K562 (cell line): Measurements from ENCODE around the gene LYPLA2. TPM values are rescaled to one million over a fixed set of nuclear protein-coding genes. Genes with fewer than 3 reads are reported as not detected.

Experiments used
- DIDO1 ChIP-seq: fragments of 450-650 bp; IDR thresholded peaks from 2 replicates; pipeline ENCODE4 v1.6.1; 2016; ENCODE audit warnings: low read depth, missing biosample characterization, missing genetic modification characterization
- GATAD2B ChIP-seq: fragments of 450-650 bp; IDR thresholded peaks from 2 replicates; pipeline ENCODE4 v1.6.1; 2017; ENCODE audit warnings: mild to moderate bottlenecking, borderline replicate concordance
- HMG20A ChIP-seq: fragments of 450-650 bp; formaldehyde crosslinking; conservative IDR thresholded peaks from 2 replicates; pipeline ENCODE4 v1.4.0; 2020; ENCODE audit warnings: mild to moderate bottlenecking, mixed read lengths
- HMGXB4 ChIP-seq: sonication (generic); formaldehyde crosslinking; IDR thresholded peaks from 2 replicates; pipeline ENCODE4 v1.8.1; 2023; ENCODE audit warnings: mild to moderate bottlenecking, missing genetic modification reagents
- KLF6 ChIP-seq: fragments of 250-450 bp; sonication (Bioruptor Pico); IDR thresholded peaks from 2 replicates; pipeline ENCODE4 v1.4.0; 2020; ENCODE audit warnings: mild to moderate bottlenecking, moderate library complexity, borderline replicate concordance
- NCOR1 ChIP-seq: fragments of 450-650 bp; IDR thresholded peaks from 2 replicates; pipeline ENCODE4 v1.6.1; 2016; ENCODE audit warnings: mild to moderate bottlenecking, moderate library complexity
- RBBP5 ChIP-seq: fragments of 200-600 bp; sonication (generic); IDR thresholded peaks from 2 replicates; pipeline ENCODE4 v1.6.1; 2012; ENCODE audit warnings: borderline replicate concordance, mild to moderate bottlenecking, low read length, control low read depth, inconsistent platforms; ENCODE audit not compliant: insufficient read depth, poor library complexity, severe bottlenecking
- RBM17 ChIP-seq: fragments of 200-400 bp; formaldehyde crosslinking; IDR thresholded peaks from 2 replicates; pipeline ENCODE4 v1.6.1; 2017; ENCODE audit warnings: low read depth, mild to moderate bottlenecking, low read length, borderline replicate concordance
- SAP30 ChIP-seq: fragments of 200-600 bp; sonication (generic); IDR thresholded peaks from 2 replicates; pipeline ENCODE4 v1.6.1; 2012; ENCODE audit warnings: borderline replicate concordance, low read depth, mild to moderate bottlenecking, moderate library complexity, low read length, control low read depth, inconsistent platforms; ENCODE audit not compliant: insufficient read depth, poor library complexity, severe bottlenecking
- SNIP1 ChIP-seq: fragments of 450-650 bp; IDR thresholded peaks from 2 replicates; pipeline ENCODE4 v1.7.1; 2017; ENCODE audit warnings: low read depth, mild to moderate bottlenecking
- SP2 ChIP-seq: IDR thresholded peaks from 2 replicates; pipeline ENCODE4 v1.6.1; 2011; ENCODE audit warnings: mild to moderate bottlenecking, low read depth, low read length, moderate library complexity; ENCODE audit not compliant: poor library complexity, severe bottlenecking; ENCODE audit errors: extremely low read depth
- TAF9B ChIP-seq: fragments of 450-650 bp; IDR thresholded peaks from 2 replicates; pipeline ENCODE4 v1.6.1; 2018; ENCODE audit warnings: mild to moderate bottlenecking; ENCODE audit not compliant: partially characterized antibody
- WHSC1 ChIP-seq: IDR thresholded peaks from one replicate; pipeline ENCODE4 v1.6.1; 2012; ENCODE audit warnings: low read length, control low read depth, inconsistent platforms
- XRCC4 ChIP-seq: IDR thresholded peaks from one replicate; pipeline ENCODE4 v1.6.1; 2011; ENCODE audit not compliant: insufficient read depth, insufficient read length; ENCODE audit errors: extremely low read depth
- ZBTB26 ChIP-seq: fragments of 450-650 bp; formaldehyde crosslinking; IDR thresholded peaks from 2 replicates; pipeline ENCODE4 v1.4.0; 2022; ENCODE audit warnings: missing genetic modification characterization
- ZNF143 ChIP-seq: sonication (generic); formaldehyde crosslinking; IDR thresholded peaks from 2 replicates; pipeline ENCODE4 v1.9.0; 2022; ENCODE audit warnings: mild to moderate bottlenecking, missing genetic modification reagents
- ZNF224 ChIP-seq: sonication (generic); formaldehyde crosslinking; IDR thresholded peaks from 2 replicates; pipeline ENCODE4 v1.8.0; 2022; ENCODE audit warnings: mild to moderate bottlenecking, missing genetic modification reagents
- ZNF507 ChIP-seq: conservative IDR thresholded peaks from 2 replicates; pipeline ENCODE4 v1.6.1; 2017; ENCODE audit warnings: missing genetic modification characterization, missing compliant biosample characterization
- ZNF561 ChIP-seq: fragments of 450-650 bp; formaldehyde crosslinking; conservative IDR thresholded peaks from 2 replicates; pipeline ENCODE4 v1.4.0; 2020; ENCODE audit warnings: mild to moderate bottlenecking, moderate library complexity
- ZNF589 ChIP-seq: fragments of 200-800 bp; sonication (Bioruptor generic); IDR thresholded peaks from 2 replicates; pipeline ENCODE4 v1.6.1; 2016; ENCODE audit warnings: low read depth, missing genetic modification characterization, missing compliant biosample characterization
- polyA plus RNA-seq, 8 experiments: library from polyadenylated mRNA; depleted of rRNA in 4 of 8; stranded (reverse) in 5 of 8; unstranded in 3 of 8; fragments of >200 nt; fragmentation: Nextera tagmentation in 2 of 8; fragmentation: Illumina TruSeq in 1 of 8; extraction: Ambion mirVana in 2 of 8; extraction: Trizol in 1 of 8; gene quantifications; 2 replicates each; pipeline versions ENCODE4 v1.2.1 to v1.2.3, GENCODE V29; 2011 to 2014; ENCODE audit warnings: inconsistent platforms in 1 of 8, missing spikeins in 1 of 8
- total RNA-seq, 7 experiments: library from RNA; depleted of rRNA in 6 of 7; stranded (reverse); fragments of >200 nt in 6 of 7; fragmentation: Illumina TruSeq in 2 of 7; extraction: Trizol in 2 of 7; gene quantifications; 2 replicates each; pipeline versions ENCODE4 v1.2.1 to v1.2.3, GENCODE V29; 2011 to 2021; ENCODE audit warnings: low replicate concordance in 1 of 7
- TF ChIP-seq, protein P1 (sequence below): conservative IDR thresholded peaks from 2 replicates; pipeline ENCODE4 v1.6.1; 2011; ENCODE audit warnings: low read depth, mild to moderate bottlenecking, low read length; ENCODE audit not compliant: control insufficient read depth
- TF ChIP-seq, protein P2 (sequence below): sonication (generic); formaldehyde crosslinking; IDR thresholded peaks from 2 replicates; pipeline ENCODE4 v1.8.1; 2022; ENCODE audit warnings: missing genetic modification reagents

The LYPLA2 gene
- total and polyA plus RNA-seq, 9 of the 15 experiments (the other 6 are each of a cell fraction or from before 2014, with no cell fraction given): 3.9 to 128 (median 60.1) TPM

DNA sequence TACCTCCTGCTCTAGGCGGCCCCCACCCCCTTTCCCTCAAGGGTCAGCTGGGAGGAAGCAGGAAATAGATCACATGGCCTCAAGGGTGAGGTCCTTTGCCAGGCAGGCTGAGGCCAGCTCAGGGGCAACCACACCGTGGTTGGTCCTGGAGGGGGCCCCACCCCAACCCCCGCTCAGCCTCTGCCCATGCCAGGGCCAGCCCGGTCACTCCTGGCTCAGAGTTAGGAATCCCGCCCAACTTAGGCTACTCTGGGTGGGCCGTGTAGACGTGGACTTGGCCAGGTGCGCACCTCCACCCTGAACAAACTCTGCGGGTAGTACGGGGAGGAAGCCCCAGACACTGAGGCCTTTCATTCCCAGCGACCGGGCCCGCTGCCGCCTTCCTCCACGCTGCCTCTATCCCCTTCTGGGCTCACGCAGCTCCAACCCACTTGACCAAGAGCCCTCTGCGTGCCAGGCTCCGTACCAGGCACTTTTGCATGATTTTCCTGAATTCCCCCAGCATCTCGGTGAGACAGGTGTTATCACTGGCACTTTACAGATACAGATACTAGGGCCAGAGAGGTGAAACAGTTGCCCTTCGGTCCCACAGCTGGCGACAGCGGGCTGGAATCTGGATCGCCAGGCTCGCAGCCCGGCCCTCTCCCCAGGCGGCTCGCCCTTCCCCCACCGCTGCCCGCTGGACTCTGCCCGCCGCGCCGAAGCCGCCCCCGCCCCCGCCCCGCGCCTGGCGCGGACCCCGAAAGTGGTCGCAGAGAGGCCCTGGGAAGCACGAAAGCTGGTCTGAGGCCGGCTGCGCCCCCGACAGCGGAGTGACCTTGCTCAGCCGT is 8.8 kb downstream of the LYPLA2 start (continued):
- no peak for TF ChIP-seq SNIP1
- no peak for TF ChIP-seq NCOR1
- peak; percentile 68; the same call in 1 of the 2 replicates for TF ChIP-seq ZNF561 (CRISPR knock-in tag)
- TF ChIP-seq ZNF143 (CRISPR knock-in tag): no peak
- no peak for TF ChIP-seq TAF9B
- TF ChIP-seq ZBTB26 (CRISPR knock-in tag): no peak
- TF ChIP-seq HMGXB4: 0 out of 2 replicates have a peak, but pooled peaks have one; percentile 13
- no peak for TF ChIP-seq ZNF224
- TF ChIP-seq WHSC1: no peak
- no peak for TF ChIP-seq GATAD2B
- peak; percentile 3 for TF ChIP-seq SAP30
- no peak for TF ChIP-seq HMG20A (CRISPR knock-in tag)
- no peak for TF ChIP-seq RBBP5
- TF ChIP-seq ZNF589 (CRISPR knock-in tag): peak; percentile 71; the same call in 1 of the 2 replicates
- TF ChIP-seq XRCC4: no peak
- TF ChIP-seq, protein P1, sequence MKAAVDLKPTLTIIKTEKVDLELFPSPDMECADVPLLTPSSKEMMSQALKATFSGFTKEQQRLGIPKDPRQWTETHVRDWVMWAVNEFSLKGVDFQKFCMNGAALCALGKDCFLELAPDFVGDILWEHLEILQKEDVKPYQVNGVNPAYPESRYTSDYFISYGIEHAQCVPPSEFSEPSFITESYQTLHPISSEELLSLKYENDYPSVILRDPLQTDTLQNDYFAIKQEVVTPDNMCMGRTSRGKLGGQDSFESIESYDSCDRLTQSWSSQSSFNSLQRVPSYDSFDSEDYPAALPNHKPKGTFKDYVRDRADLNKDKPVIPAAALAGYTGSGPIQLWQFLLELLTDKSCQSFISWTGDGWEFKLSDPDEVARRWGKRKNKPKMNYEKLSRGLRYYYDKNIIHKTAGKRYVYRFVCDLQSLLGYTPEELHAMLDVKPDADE: peak; percentile 74
- TF ChIP-seq DIDO1: no peak
- no peak for TF ChIP-seq RBM17
- peak; percentile 56; the same call in 1 of the 2 replicates for TF ChIP-seq KLF6 (CRISPR knock-in tag)
- no peak for TF ChIP-seq ZNF507 (tag)
- TF ChIP-seq, protein P2, sequence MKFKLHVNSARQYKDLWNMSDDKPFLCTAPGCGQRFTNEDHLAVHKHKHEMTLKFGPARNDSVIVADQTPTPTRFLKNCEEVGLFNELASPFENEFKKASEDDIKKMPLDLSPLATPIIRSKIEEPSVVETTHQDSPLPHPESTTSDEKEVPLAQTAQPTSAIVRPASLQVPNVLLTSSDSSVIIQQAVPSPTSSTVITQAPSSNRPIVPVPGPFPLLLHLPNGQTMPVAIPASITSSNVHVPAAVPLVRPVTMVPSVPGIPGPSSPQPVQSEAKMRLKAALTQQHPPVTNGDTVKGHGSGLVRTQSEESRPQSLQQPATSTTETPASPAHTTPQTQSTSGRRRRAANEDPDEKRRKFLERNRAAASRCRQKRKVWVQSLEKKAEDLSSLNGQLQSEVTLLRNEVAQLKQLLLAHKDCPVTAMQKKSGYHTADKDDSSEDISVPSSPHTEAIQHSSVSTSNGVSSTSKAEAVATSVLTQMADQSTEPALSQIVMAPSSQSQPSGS (CRISPR knock-in tag): no peak
- no peak for TF ChIP-seq SP2
